Measurements from ENCODE around the gene PTGFRN.

Gene PTGFRN

DNA sequence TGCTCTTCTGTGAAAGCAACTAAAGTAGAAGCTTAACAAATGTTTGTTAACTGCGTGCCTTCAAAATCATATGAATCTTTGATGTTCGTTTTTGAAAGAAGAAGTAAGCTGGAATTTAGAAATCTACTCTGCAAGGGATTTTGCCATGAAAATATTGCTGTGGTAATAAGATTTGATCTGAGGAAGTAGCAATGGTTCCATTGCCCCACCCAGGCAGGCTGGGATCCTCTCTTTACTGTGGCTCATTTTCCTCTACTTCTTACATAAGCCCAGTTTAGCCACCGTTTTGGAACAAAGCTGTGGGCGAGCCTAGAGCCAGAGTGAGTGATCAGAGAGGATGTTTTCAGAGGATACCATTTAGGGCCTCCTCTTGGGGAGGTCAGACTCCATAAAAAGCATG is 20.3 kb upstream of the PTGFRN start:
- no peak for DNase-seq (ENCODE audit: low spot score)

- DNase-seq (ENCODE audit: low spot score) = no peak
These were observed 18.2 kb upstream of the PTGFRN start for GRCh38 chr1:116891396-116892079.

- DNase-seq (ENCODE audit: low spot score) = no peak
These were observed 14.6 kb upstream of the PTGFRN start for GRCh38 chr1:116895073-116895472.

DNA sequence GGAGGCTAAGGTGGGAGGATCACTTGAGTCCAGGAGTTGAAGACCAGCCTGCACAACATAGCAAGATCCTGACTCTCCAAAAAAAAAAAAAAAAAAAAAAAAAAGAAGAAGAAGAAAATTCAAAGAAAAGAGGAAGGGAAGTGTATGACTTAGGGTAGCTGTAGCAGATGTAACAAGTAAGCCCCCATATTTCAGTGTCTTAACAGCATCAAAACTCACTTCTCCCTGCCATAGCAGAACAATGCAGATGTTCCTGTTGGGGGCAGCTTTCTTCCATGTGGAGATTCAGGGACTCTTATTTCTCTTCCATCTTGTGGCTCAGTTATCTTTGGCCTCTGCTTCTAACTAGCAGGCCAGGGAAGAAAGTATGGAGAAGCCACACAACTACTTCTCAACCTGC is 10.2 kb upstream of the PTGFRN start:
- DNase-seq (ENCODE audit: low spot score) = no peak

GRCh38 chr1:116900471-116901365 is 9.0 kb upstream of the PTGFRN start:
- DNase-seq (ENCODE audit: low spot score) = no peak

DNA sequence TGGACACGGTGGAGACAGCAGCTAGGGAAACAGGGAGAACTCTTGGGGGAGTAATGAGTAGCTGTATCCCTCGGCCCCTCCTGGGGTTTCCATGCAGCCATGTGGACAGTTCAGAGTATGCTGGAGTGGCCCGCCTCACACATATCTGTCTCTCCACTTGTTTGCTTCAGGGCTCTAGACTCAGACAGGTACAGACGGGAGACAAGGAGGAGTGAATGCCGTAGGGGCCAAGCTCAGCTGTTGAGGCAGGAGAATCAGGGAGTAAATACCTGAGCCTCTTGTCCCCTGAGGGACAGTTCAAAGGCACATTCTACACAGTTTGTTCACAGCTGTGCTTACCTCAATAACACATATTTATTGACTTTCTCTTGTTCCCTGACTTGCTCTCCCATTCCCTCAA is 7.7 kb upstream of the PTGFRN start:
- no peak for DNase-seq (ENCODE audit: low spot score)

DNA sequence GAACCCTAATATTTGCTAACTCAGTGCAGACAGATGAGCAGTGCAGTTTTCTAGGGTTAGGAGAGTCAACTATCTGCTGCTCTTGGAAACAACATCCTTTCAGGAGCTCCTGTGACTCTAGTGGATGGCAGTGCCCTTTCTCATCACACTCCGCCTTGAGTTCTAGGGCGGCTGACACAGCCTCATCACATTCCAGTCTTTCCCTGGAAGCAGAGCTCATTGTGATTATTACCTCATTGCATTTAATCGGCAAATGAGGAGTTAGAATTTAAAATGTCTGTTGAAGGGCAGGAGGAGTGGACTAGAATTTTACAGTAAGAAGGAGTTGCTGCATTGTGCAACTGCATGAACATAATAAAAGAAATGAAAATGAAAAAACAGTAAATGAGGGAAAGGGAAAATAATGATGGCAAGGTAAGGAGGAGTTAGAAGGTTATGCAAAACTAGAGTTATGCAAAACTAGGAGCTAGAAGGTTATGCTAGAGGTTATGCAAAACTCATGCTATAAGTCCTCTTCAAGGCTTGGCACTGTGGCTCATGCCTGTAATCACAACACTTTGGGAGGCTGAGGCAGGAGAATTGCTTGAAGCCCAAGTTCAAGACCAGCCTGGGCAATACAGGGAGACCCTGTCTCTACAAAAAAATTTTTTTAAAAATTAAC is 6.9 kb upstream of the PTGFRN start:
- DNase-seq (ENCODE audit: low spot score) = no peak

DNA sequence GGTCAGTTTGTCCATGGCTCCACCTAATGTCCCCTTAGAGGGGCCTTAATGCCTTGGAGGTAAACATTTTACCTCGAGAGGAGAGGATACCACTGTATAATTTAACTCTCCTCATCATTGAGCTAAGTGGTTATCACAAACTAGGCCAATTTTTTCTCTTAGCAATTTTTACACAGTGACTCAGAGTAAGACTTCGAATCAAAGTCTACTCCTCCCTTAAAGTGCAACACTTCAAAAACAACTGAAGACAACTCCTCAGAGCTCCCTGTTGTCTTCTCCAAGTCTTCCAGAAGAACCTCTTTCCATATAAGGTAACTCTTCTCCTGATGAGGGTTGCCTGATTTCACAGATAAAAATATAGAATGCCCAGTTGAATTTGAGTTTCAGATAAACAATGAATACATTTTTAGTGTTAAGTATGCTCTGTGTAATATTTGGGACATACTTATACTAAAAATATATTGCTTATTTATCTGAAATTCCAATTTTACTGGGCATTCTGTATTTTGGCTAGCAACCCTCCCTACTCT is 4.9 kb upstream of the PTGFRN start:
- no peak for DNase-seq (ENCODE audit: low spot score)

DNA sequence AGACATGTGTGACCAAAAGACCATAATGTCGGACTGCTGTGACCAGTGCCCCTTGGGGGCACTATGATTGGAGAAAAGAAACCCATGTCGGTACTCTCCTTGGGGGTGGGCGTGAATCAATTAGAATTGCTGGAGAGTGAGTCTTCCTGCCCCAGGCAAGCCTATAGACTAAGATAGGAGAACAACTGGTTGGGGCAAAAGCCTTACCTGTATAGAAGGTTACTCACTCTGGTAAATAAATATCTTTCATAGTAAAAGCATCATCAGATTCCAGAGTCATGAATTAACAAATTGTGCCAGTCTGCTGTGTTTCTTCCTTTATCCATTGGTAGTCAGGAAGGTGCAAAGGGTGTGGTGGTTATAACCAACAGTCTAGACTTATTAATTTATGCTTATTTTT is 2.9 kb upstream of the PTGFRN start:
- no peak for DNase-seq (ENCODE audit: low spot score)

- no peak for DNase-seq (ENCODE audit: low spot score)
These were observed 2.4 kb upstream of the PTGFRN start for GRCh38 chr1:116907351-116907750.

DNA sequence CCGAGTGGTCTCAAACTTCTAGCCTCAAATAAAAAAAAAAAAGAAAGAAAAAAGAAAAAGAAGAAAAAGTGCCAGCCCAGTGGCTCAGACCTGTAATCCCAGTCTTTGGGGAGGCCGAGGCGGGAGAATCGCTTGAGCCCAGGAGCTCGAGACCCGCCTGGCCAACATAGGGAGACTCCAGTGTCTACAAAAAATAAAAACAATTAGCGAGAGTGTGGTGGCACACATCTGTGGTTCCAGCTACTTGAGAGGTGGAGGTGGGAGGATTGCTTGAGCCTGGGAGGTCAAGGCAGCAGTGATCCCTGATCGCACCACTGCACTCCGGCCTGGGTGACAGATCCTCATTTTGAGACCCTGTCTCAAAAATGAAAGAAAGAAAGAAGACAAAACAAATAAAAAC is 1.4 kb upstream of the PTGFRN start:
- no peak for DNase-seq (ENCODE audit: low spot score)

DNA sequence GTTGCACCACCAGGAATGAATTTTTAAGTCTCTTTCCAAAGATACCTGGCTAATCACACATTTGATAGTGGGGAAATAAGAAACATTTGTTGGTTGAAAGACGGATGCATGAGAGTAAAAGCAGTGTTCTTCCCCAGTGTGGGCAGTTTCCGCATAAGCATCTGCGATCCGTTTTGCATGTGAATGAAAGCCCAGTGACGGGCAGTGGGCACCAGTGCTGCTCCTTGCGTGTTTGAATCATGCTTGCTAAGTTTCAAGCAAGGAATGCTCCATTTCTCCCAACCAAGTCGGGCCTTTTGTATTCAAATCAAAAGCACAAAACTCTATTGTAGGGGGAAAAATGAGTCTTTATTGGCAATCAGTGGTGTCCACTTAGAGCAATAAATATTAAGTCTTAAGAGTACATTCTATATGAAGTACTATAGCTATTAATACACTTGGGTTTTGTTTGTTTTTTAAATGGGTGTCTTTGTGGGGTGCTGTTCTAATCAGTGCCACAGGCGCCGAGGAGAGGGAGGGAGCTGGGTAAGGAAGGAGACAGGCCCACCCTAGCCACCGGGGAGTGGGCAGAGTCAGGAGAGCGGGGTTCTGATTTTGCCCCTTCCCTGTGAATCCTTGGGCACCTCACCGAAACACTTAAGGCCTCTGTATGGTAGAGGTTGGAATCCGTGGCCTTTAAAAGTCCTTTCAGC is 750 bp upstream of the PTGFRN start:
- DNase-seq (ENCODE audit: low spot score) = no peak

DNA sequence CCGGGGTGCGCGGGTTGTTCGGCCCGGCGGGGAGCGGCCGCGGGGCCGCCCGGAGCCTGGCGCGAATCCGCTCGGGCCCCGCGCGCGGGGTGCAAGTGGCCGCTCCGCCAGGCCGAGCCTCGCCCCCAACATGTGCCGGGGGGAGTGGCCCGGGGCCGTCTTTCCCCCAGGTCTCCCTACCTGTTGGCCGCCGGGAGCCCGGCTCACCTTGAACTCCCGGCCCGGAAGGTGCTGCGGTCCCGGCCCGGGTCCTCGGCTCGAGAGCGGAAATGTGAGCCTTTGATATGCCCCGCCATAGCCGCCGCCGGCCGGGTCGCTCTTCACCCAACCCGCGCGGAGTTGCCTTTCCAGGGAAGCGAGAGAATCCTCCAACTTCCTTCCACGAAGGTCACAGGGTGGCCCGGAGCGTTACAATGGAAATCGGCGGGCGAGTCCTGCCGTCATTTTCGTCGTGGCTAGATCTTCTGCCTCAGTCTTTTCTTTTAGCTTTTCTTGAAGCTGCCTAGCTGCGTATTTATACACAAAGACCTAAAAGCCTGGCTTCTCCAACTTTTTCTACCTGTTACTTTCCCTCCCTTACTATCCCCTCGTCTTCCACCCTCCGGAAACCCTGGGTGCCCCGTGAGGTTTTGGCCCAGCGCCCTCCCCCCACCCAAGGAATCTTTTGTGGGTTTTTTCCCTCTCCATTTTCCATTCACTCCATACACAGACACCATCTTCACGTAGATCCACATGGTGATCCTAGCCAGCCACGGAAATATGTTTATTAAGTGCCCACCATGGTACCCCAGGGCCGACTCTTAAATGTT is 867 bp downstream of the PTGFRN start:
- DNase-seq (ENCODE audit: low spot score) = no peak

DNA sequence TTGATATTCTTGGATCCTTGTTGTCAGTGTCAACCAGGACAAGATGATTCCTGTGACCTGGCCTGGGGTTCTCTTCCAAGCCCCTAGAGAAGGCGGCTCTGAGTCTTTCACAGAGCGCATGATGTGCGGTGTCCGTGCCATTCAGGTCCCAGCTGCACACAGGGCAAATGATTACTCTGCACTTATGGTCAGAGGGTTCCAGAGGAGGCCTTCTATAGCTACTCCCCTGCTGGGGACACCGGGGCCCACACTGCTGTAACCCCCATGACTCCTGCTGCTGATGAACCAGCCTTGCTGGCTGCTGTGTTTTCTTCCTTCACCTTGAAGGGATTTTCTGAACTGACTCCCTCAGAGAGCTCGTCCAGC is 1.5 kb downstream of the PTGFRN start:
- no peak for DNase-seq (ENCODE audit: low spot score)

DNA sequence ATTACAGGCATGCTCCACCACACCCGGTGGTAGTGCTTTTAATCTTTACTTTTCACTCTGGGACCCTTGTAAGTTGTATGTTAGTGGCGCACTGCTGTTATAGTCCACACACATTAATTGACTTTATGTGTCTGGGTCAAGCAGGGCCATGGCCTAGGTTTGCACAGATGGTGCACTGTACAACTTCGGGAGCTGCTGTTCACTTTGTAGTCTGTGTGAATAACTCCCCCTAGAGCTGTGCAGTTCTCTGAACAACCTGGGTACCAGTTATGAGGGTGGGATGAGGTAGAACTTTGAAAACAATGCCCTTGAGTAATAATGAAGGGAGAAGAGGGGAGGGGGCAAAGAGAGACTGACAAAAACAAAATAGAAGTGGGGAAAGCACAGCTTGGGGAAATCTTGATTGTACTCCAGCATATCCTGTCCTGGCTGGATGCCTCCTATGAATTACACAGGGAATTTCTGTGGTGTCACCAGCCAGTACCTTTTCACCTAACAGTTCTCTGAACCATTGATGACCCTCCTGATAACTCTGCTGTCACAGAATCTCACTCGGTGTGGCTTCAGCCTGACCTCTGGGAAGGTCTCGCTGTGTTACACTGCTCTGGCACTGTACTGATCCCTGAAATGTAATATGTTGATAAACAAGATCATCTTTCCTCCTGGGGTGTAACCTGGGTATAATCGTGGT is 2.2 kb downstream of the PTGFRN start:
- no peak for DNase-seq (ENCODE audit: low spot score)

GRCh38 chr1:116912846-116913245 is 3.1 kb downstream of the PTGFRN start:
- no peak for DNase-seq (ENCODE audit: low spot score)

DNA sequence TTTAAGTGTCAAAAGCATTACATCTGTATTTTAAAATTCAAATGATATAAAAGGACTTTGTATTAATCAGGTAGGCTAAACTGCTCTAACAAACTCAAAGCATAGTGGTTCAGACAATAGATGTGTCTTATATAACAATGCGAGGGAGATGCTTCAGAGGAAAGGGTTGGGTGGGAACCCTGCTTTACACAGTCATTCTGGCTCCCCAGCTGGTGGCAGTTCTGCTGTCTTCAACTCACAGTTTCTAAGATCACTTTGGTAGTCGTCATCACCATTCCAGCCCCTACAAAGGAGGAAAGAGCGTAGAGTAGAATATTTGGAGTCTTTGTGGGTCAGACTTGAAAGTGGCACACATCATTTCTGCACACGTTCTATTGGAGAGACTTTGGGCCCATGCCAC is 4.2 kb downstream of the PTGFRN start:
- no peak for DNase-seq (ENCODE audit: low spot score)

- no peak for DNase-seq (ENCODE audit: low spot score)
These were observed 5.0 kb downstream of the PTGFRN start for GRCh38 chr1:116914667-116915066.

DNA sequence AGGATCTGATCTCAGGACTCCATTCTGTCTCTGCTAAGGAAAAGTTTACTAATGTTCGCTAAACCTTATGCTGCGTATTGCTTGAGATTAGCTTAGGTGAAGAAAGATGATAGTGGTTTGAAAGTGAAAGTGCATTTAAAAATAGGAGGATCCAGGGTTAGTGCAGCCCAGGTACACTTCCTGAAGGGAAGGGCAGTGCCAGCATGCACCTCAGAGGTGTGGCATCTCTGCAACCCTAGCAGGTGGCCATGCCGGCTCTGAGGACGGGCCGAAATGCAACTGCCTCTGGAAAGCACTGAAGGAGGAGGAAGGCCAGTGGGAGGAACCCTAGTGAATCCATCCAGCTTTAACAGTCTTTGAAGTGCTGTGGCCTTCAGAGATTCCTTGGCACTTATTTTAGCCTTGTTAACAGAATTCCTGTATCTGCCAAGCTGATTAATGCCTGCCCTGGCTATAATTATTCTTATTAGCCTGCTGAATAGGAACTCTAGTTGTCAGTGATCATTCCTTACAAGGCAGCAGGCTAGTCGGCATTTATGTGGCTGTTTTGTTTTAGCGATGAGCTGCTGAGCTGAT is 5.5 kb downstream of the PTGFRN start:
- DNase-seq (ENCODE audit: low spot score) = no peak

- DNase-seq (ENCODE audit: low spot score) = no peak
These were observed 6.3 kb downstream of the PTGFRN start for GRCh38 chr1:116916002-116916401.

Data from AG08396 (cell line).